IMR-90 (cell line): ENCODE measurements around the gene ELP4. TPM values are rescaled to one million over a fixed set of nuclear protein-coding genes. Genes with fewer than 3 reads are reported as not detected.

ENCODE experiments used
- ATAC-seq: fragments of 200-7000 bp; cut with Tn5 transposase; 2 replicates; pipeline ENCODE4 v1.9.1; 2020; ENCODE audit warnings: low read depth, mild to moderate bottlenecking, moderate library complexity
- BruUV-seq: library from RNA; stranded (reverse); fragments of 400-500 nt; replicated peaks from 2 replicates; lab custom pipeline; 2021; lab: Mats Ljungman, UMichigan
- CTCF ChIA-PET: fragments of 300-600 bp; formaldehyde crosslinking; extraction: SDS; loops from one replicate; lab custom pipeline; 2021; ENCODE audit warnings: antibody characterized with exemption; lab: Yijun Ruan, JAX
- POLR2A ChIA-PET: fragments of 300-600 bp; sonication (Branson Sonifier 250); formaldehyde crosslinking; loops from one replicate; lab custom pipeline; 2022; ENCODE audit warnings: antibody characterized with exemption; ENCODE audit not compliant: unreplicated experiment; lab: Charles Lee
- DNase-seq: peaks from one replicate; pipeline ENCODE4 v3.0.0; 2013
- H2AFZ ChIP-seq: replicated peaks from 2 replicates; pipeline ENCODE3; 2013; ENCODE audit warnings: low read length, mild to moderate bottlenecking; ENCODE audit not compliant: poor library complexity
- H2AK5ac ChIP-seq: 2 replicates; pipeline ENCODE4 v1.6.1; 2013; ENCODE audit warnings: low read depth, low read length, inconsistent platforms
- H2AK9ac ChIP-seq: replicated peaks from 2 replicates; pipeline ENCODE3; 2013; ENCODE audit warnings: mild to moderate bottlenecking, low read depth, low read length, moderate library complexity; ENCODE audit not compliant: poor library complexity
- H2BK120ac ChIP-seq: 2 replicates; pipeline ENCODE4 v1.6.1; 2013; ENCODE audit warnings: low read depth, low read length, inconsistent platforms
- H2BK15ac ChIP-seq: 3 replicates; pipeline ENCODE4 v1.6.1; 2013; ENCODE audit warnings: low read depth, low read length, inconsistent platforms
- H2BK20ac ChIP-seq: 2 replicates; pipeline ENCODE4 v1.6.1; 2013; ENCODE audit warnings: low read depth, mild to moderate bottlenecking, inconsistent platforms, low read length, moderate library complexity
- H2BK5ac ChIP-seq: 2 replicates; pipeline ENCODE4 v1.6.1; 2013; ENCODE audit warnings: mild to moderate bottlenecking, low read depth, low read length, inconsistent platforms; ENCODE audit not compliant: poor library complexity, severe bottlenecking
- H3K14ac ChIP-seq: replicated peaks from 2 replicates; pipeline ENCODE4 v1.6.1; 2013; ENCODE audit warnings: low read depth, low read length, inconsistent platforms
- H3K18ac ChIP-seq: 2 replicates; pipeline ENCODE4 v1.6.1; 2013; ENCODE audit warnings: low read depth, low read length, control low read depth
- H3K23ac ChIP-seq: 2 replicates; pipeline ENCODE4 v1.6.1; 2013; ENCODE audit warnings: low read depth, low read length, inconsistent platforms
- H3K27ac ChIP-seq: 2 replicates; pipeline ENCODE4 v1.5.1; 2013; ENCODE audit warnings: mild to moderate bottlenecking, control low read depth, low read length; ENCODE audit not compliant: insufficient read depth
- H3K27me3 ChIP-seq: 2 replicates; pipeline ENCODE4 v1.6.1; 2013; ENCODE audit warnings: low read length; ENCODE audit not compliant: control insufficient read depth, insufficient read depth
- H3K36me3 ChIP-seq: 2 replicates; pipeline ENCODE4 v1.6.1; 2013; ENCODE audit warnings: low read length, mixed read lengths; ENCODE audit not compliant: control insufficient read depth, insufficient read depth
- H3K4ac ChIP-seq: 2 replicates; pipeline ENCODE4 v1.6.1; 2013; ENCODE audit warnings: low read depth, low read length, inconsistent platforms
- H3K4me1 ChIP-seq: 2 replicates; pipeline ENCODE4 v1.6.1; 2013; ENCODE audit warnings: low read length, mixed read lengths; ENCODE audit not compliant: control insufficient read depth, insufficient read depth
- H3K4me2 ChIP-seq: 2 replicates; pipeline ENCODE4 v1.6.1; 2013; ENCODE audit warnings: low read depth, mild to moderate bottlenecking, control low read depth, low read length, moderate library complexity
- H3K4me3 ChIP-seq: 2 replicates; pipeline ENCODE4 v1.5.1; 2013; ENCODE audit warnings: low read depth, mild to moderate bottlenecking, control low read depth, low read length, moderate library complexity; ENCODE audit not compliant: insufficient read depth
- H3K56ac ChIP-seq: 2 replicates; pipeline ENCODE4 v1.6.1; 2013; ENCODE audit warnings: low read length, inconsistent platforms; ENCODE audit not compliant: insufficient read depth; ENCODE audit errors: extremely low read depth
- H3K79me1 ChIP-seq, 2 experiments: 2 replicates each; pipeline ENCODE4 v1.6.1; 2013; ENCODE audit warnings: low read length in 2 of 2, inconsistent platforms in 1 of 2, low read depth in 1 of 2
- H3K9ac ChIP-seq: 2 replicates; pipeline ENCODE4 v1.6.1; 2013; ENCODE audit warnings: low read depth, low read length, control low read depth
- H3K9me1 ChIP-seq: 2 replicates; pipeline ENCODE4 v1.6.1; 2013; ENCODE audit warnings: low read length, inconsistent platforms; ENCODE audit not compliant: insufficient read depth
- H3K9me3 ChIP-seq: 2 replicates; pipeline ENCODE4 v1.6.1; 2013; ENCODE audit warnings: low read length; ENCODE audit not compliant: control insufficient read depth, insufficient read depth
- H4K20me1 ChIP-seq: 2 replicates; pipeline ENCODE4 v1.6.1; 2013; ENCODE audit warnings: low read length, inconsistent platforms; ENCODE audit not compliant: insufficient read depth
- H4K5ac ChIP-seq: 2 replicates; pipeline ENCODE4 v1.6.1; 2013; ENCODE audit warnings: mild to moderate bottlenecking, low read depth, low read length, control low read depth
- H4K8ac ChIP-seq, 2 experiments: 2 replicates each; pipeline ENCODE4 v1.6.1; 2013; ENCODE audit warnings: low read depth in 2 of 2, low read length in 2 of 2, control low read depth in 1 of 2, inconsistent platforms in 1 of 2
- H4K91ac ChIP-seq: 2 replicates; pipeline ENCODE4 v1.6.1; 2013; ENCODE audit warnings: low read depth, low read length, inconsistent platforms; ENCODE audit not compliant: insufficient read depth
- BHLHE40 ChIP-seq: fragments of 150-350 bp; IDR thresholded peaks from 2 replicates; pipeline ENCODE4 v1.6.1; 2016; ENCODE audit warnings: mild to moderate bottlenecking, low read depth, low read length
- CEBPB ChIP-seq: IDR thresholded peaks from 2 replicates; pipeline ENCODE4 v1.6.1; 2012; ENCODE audit warnings: low read depth, low read length, improper control_type of control experiment
- CHD1 ChIP-seq: IDR thresholded peaks from 2 replicates; pipeline ENCODE4 v1.6.1; 2012; ENCODE audit warnings: low read depth, low read length, improper control_type of control experiment
- FOS ChIP-seq: fragments of 150-350 bp; IDR thresholded peaks from 2 replicates; pipeline ENCODE4 v1.6.1; 2016; ENCODE audit warnings: low read depth, low read length
- MAZ ChIP-seq: IDR thresholded peaks from 2 replicates; pipeline ENCODE4 v1.6.1; 2012; ENCODE audit warnings: low read depth, mild to moderate bottlenecking, low read length, improper control_type of control experiment, moderate library complexity, borderline replicate concordance
- NFE2L2 ChIP-seq: fragments of 150-350 bp; IDR thresholded peaks from 2 replicates; pipeline ENCODE4 v1.6.1; 2016; ENCODE audit warnings: low read depth, mild to moderate bottlenecking, low read length
- POLR2A ChIP-seq: IDR thresholded peaks from 2 replicates; pipeline ENCODE4 v1.6.1; 2012; ENCODE audit warnings: mild to moderate bottlenecking, low read depth, low read length
- RAD21 ChIP-seq: IDR thresholded peaks from 2 replicates; pipeline ENCODE4 v1.6.1; 2012; ENCODE audit warnings: low read length, improper control_type of control experiment
- SMC3 ChIP-seq: fragments of 150-350 bp; IDR thresholded peaks from 2 replicates; pipeline ENCODE4 v1.6.1; 2016; ENCODE audit warnings: low read depth, mild to moderate bottlenecking, antibody characterized with exemption, low read length, moderate library complexity
- WGBS, 2 experiments: methylation state at CpG; one replicate each; pipeline versions ENCODE4 v1.1.5 to v1.1.7; 2013; ENCODE audit warnings: missing lambda C conversion rate in 2 of 2; ENCODE audit not compliant: insufficient read length in 1 of 2; ENCODE audit errors: extremely low coverage in 2 of 2; 5-methylcytosine and 5-hydroxymethylcytosine counted together
- dilution Hi-C: fragments of 300-500 bp; cut with HindIII; formaldehyde crosslinking; loops from one replicate; pipeline ENCODE4 v1.14.3; 2018; ENCODE audit warnings: low sequenced_read_pairs; ENCODE audit not compliant: unreplicated experiment
- in situ Hi-C: fragments of 300-500 bp; cut with MboI; formaldehyde crosslinking; loops from 3 replicates; pipeline ENCODE4 v1.14.3; 2019; ENCODE audit warnings: low sequenced_read_pairs, inconsistent platforms, mixed read lengths
- intact Hi-C: fragments of 100-400 bp; cut with micrococcal nuclease; formaldehyde crosslinking; loops from 2 replicates; pipeline ENCODE4 v1.10.0; 2022
- polyA plus RNA-seq, 3 experiments: library from polyadenylated mRNA; depleted of rRNA; stranded (reverse); fragments of >200 nt; gene quantifications; 2 replicates each; pipeline ENCODE4 v1.2.3, GENCODE V29; 2012; ENCODE audit warnings: low replicate concordance in 1 of 3
- total RNA-seq: library from RNA; depleted of rRNA; stranded (reverse); fragments of >200 nt; gene quantifications from 2 replicates; pipeline ENCODE4 v1.2.3, GENCODE V29; 2012
- TF ChIP-seq, protein P1 (sequence below): fragments of 150-350 bp; IDR thresholded peaks from 2 replicates; pipeline ENCODE4 v1.6.1; 2017; ENCODE audit warnings: mild to moderate bottlenecking, antibody characterized with exemption, low read length, low read depth
- TF ChIP-seq, protein P2 (sequence below): conservative IDR thresholded peaks from 2 replicates; pipeline ENCODE4 v1.5.1; 2012; ENCODE audit warnings: mild to moderate bottlenecking, low read depth, low read length, improper control_type of control experiment
- TF ChIP-seq, protein P3 (sequence below): fragments of 150-350 bp; IDR thresholded peaks from 2 replicates; pipeline ENCODE4 v1.6.1; 2016; ENCODE audit warnings: low read depth, mild to moderate bottlenecking, low read length, moderate library complexity, borderline replicate concordance

Gene ELP4
- total and polyA plus RNA-seq, 2 of the 4 experiments (the other 2 are of a cell fraction), result 8.4 to 20.4 TPM

DNA sequence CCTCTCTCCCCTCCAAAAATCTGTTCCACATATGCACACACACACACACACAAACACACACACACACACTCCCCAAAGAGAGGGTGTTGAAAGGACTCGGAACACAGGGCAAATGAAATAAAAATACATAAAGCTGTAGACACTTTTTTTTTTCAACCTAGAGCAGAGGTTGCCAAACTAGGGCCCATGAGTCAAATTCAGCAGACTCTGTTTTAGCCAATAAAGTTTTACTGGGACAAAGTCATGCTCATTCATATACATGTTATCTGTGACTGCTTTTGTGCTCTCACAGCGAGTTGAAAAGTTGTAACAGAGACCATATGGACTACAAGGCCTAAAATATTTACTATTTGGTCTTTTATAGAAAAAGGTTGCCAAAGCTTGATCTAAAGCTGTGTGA lies 9.0 kb upstream of the ELP4 start:
- Histone ChIP-seq H3K4ac (no peak overlapping the region), H3K27ac (no peak overlapping the region), H3K27me3 (no peaks in the 10 kb centered on the region), H3K9me1 (peaks cover 3% of the 10 kb centered on the region; the same call in 1 of the 2 replicates), H3K4me3 (no peak overlapping the region), H4K8ac (no peak overlapping the region), H2AK5ac (no peak overlapping the region), H3K23ac (no peak overlapping the region), H2BK20ac (no peak overlapping the region), H3K56ac (no peak overlapping the region), H3K4me2 (no peak overlapping the region), H2BK15ac (no peak overlapping the region), H3K79me1 (peaks cover 10 to 22% of the 10 kb centered on the region in 2 experiments; a peak in 3 of 4 replicates), H3K9ac (no peak overlapping the region), H2AFZ (no peak overlapping the region), H3K36me3 (peaks cover 2% of the 10 kb centered on the region), H2AK9ac (no peak overlapping the region), H3K18ac (no peak overlapping the region), H2BK5ac (no peak overlapping the region), H4K91ac (no peak overlapping the region), H3K14ac (no peak overlapping the region), H4K5ac (no peak overlapping the region), H2BK120ac (no peak overlapping the region), H3K9me3 (no peaks in the 10 kb centered on the region), H4K20me1 (no peaks in the 10 kb centered on the region), H3K4me1 (peaks cover 1% of the 10 kb centered on the region; the same call in 1 of the 2 replicates)
- intact Hi-C loops, result no loop called here
- TF ChIP-seq CEBPB (no peak), POLR2A (no peak), SMC3 (no peak), FOS (no peak), BHLHE40 (no peak), NFE2L2 (no peak), RAD21 (no peak), MAZ (no peak), CHD1 (no peak)
- TF ChIP-seq, protein P1, sequence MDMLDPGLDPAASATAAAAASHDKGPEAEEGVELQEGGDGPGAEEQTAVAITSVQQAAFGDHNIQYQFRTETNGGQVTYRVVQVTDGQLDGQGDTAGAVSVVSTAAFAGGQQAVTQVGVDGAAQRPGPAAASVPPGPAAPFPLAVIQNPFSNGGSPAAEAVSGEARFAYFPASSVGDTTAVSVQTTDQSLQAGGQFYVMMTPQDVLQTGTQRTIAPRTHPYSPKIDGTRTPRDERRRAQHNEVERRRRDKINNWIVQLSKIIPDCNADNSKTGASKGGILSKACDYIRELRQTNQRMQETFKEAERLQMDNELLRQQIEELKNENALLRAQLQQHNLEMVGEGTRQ, result no peak
- TF ChIP-seq, protein P2, sequence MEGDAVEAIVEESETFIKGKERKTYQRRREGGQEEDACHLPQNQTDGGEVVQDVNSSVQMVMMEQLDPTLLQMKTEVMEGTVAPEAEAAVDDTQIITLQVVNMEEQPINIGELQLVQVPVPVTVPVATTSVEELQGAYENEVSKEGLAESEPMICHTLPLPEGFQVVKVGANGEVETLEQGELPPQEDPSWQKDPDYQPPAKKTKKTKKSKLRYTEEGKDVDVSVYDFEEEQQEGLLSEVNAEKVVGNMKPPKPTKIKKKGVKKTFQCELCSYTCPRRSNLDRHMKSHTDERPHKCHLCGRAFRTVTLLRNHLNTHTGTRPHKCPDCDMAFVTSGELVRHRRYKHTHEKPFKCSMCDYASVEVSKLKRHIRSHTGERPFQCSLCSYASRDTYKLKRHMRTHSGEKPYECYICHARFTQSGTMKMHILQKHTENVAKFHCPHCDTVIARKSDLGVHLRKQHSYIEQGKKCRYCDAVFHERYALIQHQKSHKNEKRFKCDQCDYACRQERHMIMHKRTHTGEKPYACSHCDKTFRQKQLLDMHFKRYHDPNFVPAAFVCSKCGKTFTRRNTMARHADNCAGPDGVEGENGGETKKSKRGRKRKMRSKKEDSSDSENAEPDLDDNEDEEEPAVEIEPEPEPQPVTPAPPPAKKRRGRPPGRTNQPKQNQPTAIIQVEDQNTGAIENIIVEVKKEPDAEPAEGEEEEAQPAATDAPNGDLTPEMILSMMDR, result no peak
- TF ChIP-seq, protein P3, sequence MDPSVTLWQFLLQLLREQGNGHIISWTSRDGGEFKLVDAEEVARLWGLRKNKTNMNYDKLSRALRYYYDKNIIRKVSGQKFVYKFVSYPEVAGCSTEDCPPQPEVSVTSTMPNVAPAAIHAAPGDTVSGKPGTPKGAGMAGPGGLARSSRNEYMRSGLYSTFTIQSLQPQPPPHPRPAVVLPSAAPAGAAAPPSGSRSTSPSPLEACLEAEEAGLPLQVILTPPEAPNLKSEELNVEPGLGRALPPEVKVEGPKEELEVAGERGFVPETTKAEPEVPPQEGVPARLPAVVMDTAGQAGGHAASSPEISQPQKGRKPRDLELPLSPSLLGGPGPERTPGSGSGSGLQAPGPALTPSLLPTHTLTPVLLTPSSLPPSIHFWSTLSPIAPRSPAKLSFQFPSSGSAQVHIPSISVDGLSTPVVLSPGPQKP, result no peak
- POLR2A ChIA-PET, result no interaction called here
- CTCF ChIA-PET, result no interaction called here
- dilution Hi-C loops, result no loop called here
- in situ Hi-C loops, result no loop called here
- DNase-seq (peak; percentile 16), ATAC-seq (no peak)
- no TSS peak for BruUV-seq
- WGBS, 2 experiments, result no CpG with 5 or more reads among the region's 2 CpGs
